Measurements from ENCODE around the gene ZNF853.
A peak's percentile ranks its signal among the peaks of the same experiment; 100 is the strongest.
"Not testable (repeated sequence)": the region's sequence is repeated elsewhere in the genome, so short reads cannot be mapped to it uniquely, and the experiment has no call there.

ZNF853 gene

DNA sequence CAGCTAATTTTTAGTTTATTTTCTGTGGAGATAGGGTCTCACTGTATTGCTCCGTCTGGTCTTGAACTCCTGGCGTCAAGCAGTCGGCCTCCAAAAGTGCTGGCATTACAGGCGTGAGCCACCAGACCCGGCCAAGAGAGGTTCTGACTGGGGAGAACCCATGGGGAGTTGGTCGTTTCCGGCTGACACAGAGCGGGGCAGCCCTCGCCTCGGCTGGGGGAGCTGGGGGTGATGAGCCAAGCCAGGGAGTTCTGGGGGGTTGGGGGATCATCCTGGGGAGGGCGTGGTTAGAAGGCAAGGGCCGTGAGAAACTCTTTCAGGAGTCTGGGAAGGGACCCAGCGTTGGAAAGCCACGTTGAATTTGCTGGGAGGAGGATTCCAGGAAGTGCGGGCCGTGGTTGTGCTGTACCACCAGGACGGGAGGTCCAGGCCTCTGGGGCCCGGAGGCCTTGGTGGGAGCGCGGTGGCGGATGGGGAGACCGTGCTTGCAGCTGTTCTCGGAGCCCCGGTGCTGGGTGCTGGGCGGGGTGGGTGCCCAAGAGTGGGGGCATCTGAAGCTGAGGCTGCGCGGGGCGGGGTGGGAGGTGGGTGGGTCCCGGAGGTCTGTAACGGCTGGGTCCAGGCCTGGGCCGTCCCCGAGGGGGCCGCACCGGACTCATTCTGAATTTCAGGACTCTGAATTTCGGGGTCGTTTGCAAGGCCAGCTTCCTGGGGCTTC, 8.4 kb upstream of the ZNF853 start:
- DNase-seq = no peak

DNA sequence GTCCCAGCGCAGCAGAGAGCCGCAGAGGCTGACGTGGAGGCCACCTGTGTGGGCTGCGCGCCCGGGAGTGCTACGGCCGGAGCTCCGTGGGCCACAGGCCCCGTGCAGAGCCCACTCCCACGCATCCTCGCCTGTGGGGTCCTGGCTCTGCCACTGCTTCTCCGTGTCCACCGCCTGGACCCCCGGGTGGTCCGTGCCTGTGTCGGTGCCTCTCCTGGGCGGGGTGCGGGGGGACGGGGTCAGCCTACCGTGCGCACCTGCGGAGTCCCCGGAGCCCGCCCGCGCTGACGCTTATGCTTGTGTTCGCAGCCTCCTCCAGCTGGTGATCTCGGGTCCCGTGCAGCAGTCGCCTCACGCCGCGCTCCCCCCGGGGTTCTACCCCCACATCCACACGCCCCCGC, 7.8 kb upstream of the ZNF853 start:
- DNase-seq = no peak

DNA sequence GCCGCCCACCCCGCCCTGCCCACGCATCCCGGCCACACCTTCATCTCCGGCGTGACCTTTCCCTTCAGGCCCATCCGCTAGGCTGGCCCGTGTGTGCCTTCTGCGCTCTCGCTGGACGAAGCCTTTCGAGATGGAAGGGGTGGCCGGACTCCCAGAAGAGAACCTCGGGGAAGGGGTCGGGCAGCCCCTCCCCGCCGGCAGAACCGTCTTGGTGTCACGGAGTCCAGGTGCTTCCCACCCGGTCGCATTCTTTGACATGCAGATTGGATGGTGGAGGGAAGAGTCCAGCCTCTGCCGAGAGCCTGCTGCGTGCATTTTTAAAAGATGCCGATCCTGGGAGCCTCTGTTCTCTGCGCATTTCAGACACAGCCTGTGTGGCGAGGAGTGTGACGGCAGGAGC, 7.3 kb upstream of the ZNF853 start:
- no peak for DNase-seq

DNA sequence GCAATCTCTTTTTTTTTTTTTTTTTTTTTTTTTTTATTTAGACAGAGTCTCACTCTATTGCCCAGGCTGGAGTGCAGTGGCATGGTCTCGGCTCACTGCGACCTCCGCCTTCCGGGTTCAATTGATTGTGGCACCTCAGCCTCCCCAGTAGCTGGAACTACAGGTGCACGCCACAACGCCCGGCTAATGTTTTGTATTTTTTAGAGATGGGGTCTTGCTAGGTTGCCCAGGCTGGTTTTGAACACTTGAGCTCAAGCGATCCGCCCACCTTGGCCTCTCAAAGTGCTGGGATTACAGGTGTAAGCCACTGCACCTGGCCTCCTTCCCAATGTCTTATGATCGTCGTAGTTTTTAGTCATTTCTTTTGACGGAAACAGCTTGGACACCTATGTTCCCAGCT, 6.6 kb upstream of the ZNF853 start:
- no peak for DNase-seq

DNA sequence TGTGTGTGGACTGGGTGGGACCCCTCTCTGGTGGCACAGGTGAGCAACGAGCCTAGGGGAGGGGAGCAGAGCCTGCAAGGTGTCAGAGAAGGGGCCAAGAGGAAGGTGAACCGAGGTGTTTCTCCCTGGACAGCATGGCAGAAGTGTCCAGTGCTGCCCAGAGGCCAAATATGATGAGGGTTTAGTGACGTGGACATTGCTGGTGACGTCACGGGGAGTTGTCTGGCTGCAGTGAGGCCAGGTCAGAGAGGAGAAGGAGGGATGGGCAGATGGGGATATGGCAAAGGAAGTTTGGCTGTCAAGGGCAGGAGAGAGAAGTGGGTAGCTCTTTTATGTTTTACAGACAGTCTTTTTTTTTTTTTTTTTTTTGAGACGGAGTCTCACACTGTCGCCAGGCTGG, 2.6 kb upstream of the ZNF853 start:
- no peak for DNase-seq

DNA sequence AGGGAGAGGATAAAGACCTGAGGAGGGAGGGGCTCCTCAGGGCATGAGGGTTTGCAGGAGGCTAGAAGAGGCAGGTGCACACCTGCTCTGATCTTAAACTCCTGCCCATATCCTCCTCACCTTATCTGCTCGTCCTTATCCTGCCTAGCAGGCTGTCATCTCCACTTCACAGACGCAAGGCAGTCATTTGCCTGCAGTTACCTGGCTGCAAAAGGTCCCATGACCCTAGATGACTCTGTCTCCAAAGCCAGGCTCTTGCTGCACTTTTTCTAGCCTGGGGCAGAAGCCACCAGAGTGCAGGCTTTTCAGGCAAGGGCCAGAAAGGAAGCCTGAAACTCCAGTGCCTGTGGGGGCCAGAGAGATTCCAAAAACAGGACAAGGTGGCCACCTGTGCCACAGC, 1.7 kb upstream of the ZNF853 start:
- DNase-seq = no peak

DNA sequence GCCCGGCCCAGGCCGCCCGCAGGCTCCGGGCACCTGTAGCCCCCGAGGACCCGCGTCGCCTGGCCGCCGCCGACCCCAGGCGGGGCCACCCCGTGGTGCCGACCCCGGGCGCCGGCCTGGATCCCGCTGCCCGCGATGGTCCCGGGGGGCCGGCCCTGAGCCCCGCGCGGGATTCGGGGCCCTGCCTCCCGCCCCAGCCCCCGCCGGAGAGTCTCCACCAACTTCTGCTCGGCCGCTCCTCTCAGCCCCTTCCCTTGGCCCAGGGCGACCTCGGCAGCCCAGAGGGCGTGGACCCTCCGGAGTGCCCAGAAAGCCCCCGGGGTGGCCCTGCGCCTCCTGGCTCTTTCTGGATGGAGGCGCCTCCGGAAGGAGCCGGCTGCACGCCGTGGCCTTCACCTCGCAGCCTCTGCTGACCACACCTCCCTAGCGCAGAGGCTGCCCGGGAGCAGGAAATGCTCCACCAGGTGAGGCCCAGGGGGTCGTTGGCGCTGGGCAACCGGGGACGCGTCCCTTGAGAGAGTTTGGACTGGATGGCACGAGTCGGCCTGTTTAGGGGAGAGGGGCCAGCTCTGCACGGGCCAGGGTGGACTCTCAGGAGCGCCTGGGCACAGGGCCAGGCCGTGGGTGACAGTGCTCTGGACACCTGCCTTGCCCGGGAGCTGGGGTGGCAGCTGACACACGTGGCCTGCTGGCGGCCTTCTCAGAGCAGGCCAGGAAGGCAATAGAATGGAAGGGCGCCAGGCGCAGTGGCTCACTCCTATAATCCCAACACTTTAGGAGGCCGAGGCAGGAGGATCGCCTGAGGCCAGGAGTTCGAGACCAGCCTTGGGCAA, 529 bp downstream of the ZNF853 start:
- DNase-seq = no peak

DNA sequence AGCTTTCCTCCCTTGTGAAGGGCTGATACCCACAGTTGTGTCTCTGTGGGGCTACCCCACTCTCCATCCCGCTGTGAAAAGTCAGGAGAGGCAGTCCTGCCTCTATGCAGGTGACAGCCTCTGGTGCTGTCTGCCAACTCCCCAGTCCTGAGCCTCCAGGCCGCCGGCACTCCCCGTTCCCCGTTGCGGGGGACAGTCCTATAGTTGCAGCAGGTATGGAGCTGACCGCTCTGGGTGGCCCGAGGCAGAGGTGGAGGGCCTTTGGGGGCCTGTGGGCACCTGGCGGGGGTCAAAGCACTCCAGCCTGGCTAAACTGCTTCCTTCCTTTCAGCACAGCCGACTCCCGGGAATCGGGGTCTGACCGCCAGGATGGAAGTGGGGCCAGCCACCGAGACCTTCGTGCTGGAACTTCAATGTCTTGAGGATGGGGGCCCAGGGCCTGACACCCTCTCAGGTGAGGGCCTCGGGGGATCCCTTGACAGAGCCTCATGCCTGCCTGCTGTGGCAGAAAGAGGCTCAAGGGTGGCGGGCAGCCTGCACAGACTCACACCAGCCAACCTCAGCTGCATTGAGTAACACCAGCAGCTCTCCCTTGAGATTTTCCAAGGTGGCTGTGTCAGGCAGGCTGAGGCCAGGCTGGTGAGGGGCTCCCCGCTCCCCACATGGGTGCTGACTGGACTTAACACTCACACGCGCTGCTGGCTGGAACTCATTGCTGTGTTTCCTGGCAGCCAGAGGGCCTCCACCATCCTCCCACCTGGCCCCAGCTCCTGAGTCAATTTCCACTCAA, 1.6 kb downstream of the ZNF853 start:
- no peak for DNase-seq

DNA sequence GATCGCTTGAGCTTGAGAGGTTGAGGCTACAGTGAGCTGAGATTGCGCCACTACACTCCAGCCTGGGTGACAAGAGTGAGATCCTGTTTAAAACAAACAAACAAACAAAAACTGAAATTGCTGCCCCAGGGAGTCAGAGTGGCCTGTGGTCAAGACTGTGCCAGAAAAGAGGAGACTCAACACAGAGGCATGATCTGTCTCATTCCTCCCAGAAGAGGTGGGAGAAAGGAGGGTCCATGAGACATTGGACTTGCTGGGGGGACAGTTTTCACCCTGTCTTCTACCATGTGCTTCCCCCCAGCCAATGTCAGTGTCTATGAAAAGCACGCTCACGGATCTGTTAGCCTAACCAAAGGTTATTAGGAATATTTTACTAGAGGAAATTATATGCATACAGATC, 3.2 kb downstream of the ZNF853 start:
- no peak for DNase-seq

DNA sequence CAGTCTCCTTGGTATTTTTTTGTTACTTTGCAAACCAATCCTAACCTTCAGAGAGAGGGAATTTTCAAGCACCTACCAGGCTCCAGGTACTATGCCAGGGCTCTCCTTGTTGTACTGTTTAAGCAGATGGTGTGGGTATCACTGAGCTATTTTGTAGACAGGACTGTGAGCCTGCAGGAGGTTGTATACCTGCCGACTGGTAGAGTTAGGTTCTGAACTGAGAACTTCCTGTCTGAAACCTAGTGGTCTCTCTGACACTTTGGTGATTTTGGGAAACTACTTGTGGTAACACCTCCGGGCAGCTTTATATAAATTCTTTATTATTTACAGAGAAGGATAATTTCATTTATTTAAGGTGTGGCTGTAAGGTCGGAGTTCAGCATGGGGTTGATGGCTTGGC, 4.6 kb downstream of the ZNF853 start:
- DNase-seq = no peak

DNA sequence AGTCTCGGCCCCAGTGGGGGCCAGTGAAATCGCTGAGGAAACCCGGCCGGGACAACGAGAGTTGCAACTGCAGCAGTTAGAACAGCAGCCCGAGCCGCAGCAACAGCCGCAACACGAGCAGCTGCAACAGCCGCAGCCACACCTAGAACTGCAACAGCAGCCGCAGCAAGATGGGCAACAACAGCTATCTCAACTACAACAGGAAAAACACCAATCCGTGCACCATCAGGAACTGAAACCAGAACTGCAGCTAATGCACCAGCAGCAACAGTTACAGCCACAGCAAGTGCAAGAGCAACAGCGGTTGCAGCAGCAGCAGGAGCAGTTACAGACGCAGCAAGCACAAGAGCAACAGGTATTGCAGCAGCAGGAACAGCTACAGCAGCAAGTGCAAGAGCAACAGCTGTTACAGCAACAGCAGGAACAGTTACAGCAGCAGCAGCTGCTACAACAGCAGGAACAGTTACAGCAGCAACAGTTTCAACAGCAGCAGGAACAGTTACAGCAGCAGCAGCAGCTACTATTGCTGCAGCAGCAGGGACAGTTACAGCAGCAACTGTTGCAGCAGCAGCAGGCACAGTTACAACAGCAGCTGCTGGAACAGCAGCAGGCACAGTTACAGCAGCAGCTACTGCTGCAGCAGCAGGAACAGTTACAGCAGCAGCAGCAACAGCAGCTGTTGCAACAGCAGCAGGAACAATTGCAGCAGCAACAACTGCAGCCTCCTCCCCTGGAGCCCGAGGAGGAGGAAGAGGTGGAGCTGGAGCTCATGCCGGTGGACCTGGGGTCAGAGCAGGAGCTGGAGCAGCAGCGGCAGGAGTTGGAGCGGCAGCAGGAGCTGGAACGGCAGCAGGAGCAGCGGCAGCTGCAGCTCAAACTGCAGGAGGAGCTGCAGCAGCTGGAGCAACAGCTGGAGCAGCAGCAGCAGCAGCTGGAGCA, 6.1 kb downstream of the ZNF853 start:
- peak; percentile 24 for DNase-seq

DNA sequence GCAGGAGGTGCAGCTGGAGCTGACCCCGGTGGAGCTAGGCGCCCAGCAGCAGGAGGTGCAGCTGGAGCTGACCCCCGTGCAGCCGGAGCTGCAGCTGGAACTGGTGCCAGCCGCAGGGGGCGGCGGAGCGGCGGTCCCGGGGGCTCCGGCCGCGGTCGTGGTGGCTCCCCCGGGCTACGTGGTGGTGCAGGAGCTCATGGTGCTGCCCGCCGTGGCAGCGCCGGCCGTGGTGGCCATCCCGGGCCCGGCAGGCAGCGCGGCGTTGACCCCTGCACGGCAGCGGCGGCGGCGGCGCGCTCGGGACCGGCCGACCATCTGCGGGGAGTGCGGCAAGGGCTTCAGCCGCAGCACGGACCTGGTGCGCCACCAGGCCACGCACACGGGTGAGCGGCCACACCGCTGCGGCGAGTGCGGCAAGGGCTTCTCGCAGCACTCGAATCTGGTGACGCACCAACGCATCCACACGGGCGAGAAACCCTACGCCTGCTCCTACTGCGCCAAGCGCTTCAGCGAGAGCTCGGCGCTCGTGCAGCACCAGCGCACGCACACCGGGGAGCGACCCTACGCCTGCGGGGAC, 6.8 kb downstream of the ZNF853 start:
- no peak for DNase-seq

DNA sequence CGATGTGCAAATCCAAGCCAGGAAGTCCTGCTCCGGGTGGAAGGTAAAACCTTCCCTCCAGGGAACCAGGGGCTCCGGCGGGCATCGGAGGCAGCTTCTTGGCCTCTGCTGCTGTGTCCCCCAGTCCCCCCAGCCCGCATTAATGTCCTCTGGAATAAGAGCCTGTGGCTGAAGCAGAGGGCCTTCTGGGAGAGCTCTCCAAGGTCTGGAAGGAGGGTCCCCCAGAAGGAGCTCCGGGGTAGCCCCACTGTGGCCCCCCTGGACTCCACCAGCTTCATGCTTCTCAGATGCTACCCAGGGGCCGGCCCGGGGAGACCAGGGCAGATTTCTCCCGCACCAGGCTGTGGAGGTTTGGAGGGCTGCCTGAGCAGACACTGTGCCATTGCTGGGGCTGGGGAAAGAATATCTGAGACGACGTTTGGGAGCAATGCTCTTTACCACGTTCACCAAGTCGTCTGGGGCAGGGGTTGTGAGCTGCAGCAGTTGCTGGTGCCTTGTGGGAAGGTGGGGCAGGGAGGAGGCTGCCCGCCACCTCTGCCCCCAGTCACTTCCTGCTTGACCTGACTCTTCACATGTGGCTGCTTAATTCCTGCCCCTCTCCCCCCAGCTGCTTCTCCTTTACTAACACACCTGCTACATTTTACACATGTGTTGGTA, 8.3 kb downstream of the ZNF853 start:
- no peak for DNase-seq

DNA sequence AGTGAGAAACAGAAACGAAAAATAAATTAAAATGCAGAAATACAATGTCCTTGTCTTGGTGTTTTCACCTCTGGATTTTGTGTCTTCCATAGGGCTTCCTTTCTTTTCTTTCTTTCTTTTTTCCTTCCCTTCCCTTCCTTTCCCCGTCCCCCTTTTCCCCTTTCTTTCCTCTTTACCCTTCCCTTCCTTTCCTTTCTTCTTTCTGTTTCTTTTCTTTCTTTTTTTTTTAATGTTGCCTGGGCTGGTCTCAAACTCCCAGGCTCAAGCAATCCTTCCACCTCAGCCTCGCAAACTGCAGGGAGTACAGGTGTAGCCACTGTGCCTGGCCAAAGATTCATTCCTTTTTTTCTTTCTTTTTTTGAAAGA, 8.8 kb downstream of the ZNF853 start:
- DNase-seq = no peak

DNA sequence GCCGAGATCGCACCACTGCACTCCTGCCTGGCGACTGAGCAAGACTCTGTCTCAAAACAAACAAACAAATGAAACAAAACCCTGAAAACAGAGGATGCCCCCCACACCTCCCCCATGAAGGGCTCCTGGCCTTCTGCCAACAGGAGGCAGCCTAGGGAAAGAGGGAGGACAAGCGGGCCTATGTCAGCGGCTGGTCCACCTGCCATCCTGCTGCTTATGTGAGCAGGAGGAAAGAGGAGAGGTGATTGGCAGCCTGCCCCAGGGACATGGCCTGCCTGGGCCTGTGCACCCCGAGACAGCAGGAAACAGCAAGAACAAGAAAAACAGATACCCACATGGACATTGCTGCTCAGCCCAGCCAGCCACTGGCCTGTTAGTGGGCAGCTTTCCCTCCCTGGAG, 12.6 kb downstream of the ZNF853 start:
- peak; percentile 73 for DNase-seq

DNA sequence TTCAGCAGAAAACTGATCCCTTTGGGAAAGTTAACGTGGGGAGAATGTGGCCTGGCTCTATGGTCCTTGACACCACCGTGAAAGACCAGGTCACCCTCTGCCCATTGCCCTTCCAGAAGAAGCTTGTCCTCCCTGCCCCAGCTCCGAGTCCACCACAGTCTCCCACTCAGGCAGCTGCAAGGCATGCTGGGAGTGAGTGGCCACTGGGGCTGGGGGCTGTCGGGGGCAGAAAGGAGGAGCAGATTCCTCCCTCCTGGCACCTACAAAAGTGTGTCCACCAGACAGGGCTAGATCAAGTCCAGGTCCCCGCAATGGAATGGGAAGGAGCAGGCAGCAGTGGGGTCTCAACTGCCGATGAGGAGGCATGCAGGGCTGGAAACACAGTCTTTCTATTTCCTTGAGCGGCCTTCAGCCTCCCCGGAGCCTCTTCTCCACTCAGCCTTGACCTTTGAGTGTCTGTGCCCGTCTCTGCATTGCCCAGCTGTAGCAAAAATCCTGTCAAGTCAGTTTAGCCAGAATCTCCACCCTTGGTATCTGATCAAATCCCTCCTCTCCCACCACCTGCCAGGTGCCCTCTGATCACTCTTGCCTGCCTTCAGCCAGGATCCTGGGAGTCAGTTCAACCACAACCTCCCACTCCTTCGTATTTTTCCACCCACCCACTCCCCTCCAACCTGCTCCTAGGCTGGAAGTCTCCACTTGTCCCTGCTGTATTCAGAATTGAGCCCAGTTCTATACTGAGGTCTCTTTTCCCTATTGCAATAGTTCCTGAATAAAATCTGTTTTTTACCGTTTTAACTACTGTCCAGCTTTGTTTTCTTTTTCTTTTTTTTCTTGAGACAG, 14.8 kb downstream of the ZNF853 start:
- no peak for DNase-seq

DNA sequence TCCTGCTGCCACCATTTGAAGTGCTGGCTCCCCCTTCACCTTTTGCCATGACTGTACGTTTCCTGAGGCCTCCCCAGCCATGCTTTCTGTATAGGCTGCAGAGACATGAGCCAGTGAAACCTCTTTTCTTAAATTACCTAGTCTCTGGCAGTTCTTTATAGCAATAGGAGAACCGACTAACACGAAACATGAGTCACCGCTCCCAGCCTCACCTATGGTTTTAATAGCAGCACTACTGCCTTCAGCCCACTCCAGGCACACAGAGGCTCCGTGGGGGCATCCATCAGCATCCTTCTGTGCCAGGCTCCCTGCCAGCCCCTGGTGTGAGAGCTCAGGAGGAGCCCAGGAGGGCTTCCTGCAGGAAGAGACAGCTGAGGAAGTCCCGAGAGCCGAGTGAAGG, 16.2 kb downstream of the ZNF853 start:
- no peak for DNase-seq

DNA sequence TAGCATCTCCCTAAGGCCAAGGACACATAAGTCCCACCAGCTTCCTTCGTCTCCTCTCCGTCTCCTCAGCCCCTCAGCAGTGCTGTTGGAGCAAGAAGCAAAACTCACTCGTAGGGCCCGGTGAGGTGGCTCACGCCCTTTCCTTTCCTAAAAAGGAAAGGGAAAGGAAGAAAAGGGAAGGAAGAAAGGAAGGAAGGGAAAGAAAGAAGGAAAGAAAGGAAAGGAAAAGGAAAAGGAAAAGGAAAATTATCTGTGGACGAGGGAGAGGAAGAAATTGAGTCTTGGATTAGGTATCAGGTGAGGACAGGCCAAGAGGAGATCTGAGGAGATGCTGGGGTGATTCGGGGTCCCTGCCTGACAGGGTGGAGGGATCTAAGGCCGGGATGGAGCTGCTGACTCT, 18.6 kb downstream of the ZNF853 start:
- no peak for DNase-seq

DNA sequence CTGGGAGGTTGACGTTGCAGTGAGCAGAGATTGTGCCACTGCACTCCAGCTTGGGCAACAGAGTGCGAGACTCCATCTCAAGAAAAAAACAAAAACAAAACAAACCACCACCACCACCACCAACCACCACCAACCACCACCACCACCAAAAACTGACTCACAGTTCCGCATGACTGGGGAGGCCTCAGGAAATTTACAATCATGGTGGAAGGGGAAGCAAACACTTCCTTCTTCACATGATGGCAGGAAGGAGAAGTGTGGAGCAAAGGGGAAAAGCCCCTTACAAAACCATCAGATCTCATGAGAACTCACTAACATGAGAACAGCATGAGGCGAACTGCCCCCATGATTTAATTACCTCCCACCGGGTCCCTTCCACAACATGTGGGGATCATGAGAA, 19.6 kb downstream of the ZNF853 start:
- not testable (repeated sequence) for DNase-seq

DNA sequence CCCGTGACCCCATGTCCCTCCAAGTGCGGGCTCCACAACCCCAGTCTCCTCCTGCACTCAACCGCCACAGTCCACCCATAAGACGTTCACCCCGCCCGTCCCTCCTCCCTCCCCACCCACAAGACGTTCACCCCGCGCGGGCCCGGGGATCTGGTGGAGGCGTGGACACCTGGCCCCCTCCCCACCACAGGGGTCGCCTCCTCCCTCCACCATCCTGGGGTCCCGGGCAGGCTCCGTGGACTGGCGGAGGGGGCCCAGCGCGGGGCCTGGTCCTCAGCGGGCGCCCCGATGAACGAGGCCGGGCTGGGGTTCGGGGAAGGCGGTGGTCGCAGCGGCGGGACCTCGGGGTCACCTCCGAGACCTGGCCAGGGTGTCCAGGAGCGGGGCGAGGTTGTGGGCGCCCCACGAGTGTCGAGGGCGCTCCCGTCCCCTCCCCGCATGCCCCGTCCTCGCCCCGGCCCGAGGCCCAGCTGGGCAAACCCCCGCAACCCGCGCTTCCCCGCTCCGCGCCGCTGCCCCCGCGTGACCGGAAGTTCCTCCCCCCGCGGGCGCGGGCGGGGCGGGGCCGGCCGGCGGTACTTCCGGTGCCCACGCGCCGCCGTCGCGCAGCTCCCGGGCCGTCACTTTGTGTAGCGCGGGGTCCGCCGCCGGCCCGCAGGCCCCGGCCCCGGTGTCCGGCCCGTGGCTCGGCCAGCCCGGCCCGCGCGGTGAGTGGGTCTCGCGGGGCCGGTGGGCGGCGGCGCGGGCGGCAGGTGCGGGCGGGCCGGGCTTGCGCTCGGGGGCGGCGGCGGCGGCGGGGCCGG, 21.5 kb downstream of the ZNF853 start, which contains the start of gene ZNF316:
Gene ZNF316, plus strand, starts transcription at position 578 of the 803 bp plus-strand sequence. CDS start 5,092 bp downstream, outside the sequence.
- DNase-seq = peak; percentile 38

Data from NCI-H2171 (cell line).